Stomach (tissue), 4 donors: Measurements from ENCODE around the gene KCNT2.

ENCODE experiments used
- POLR2A ChIP-seq, 4 donors: fragments of 450-650 bp; IDR thresholded peaks; one replicate each; pipeline ENCODE4 v1.6.1; 2016; ENCODE audit warnings: antibody characterized with exemption in 4 of 4, control low read depth in 2 of 4, mild to moderate bottlenecking in 1 of 4, moderate library complexity in 1 of 4
- POLR2AphosphoS5 ChIP-seq, 3 donors: sonication (generic); formaldehyde crosslinking; IDR thresholded peaks; one replicate each; pipeline ENCODE4 v1.6.1; 2016; ENCODE audit warnings: antibody characterized with exemption in 3 of 3

- TF ChIP-seq POLR2A (IDR thresholded peaks at IDR 0.05) (no peak), POLR2AphosphoS5 (IDR thresholded peaks at IDR 0.05) (no peak)
Measured at GRCh38 chr1:196538473-196538872, 69.8 kb downstream of the KCNT2 start.
